Smooth muscle cell (in vitro differentiated cells): Measurements from ENCODE around the gene B9D1. TPM values are rescaled to one million over a fixed set of nuclear protein-coding genes. Genes with fewer than 3 reads are reported as not detected.

ENCODE experiments used
- DNase-seq: peaks from one replicate; lab custom pipeline; 2025; ENCODE audit not compliant: unreplicated experiment; lab: John Stamatoyannopoulos, UW
- H2AFZ ChIP-seq: fragments of 200-600 bp; sonication (generic); 2 replicates; pipeline ENCODE4 v1.6.0; 2016; ENCODE audit warnings: antibody characterized with exemption, low read depth, mild to moderate bottlenecking
- H3F3A ChIP-seq: fragments of 200-600 bp; sonication (generic); 2 replicates; pipeline ENCODE4 v1.6.0; 2017; ENCODE audit warnings: antibody characterized with exemption, low read depth
- H3K27ac ChIP-seq: fragments of 200-600 bp; sonication (generic); 2 replicates; pipeline ENCODE4 v1.5.1; 2016; ENCODE audit warnings: low read depth, mild to moderate bottlenecking
- H3K27me3 ChIP-seq: fragments of 200-600 bp; sonication (generic); 2 replicates; pipeline ENCODE4 v1.6.1; 2016; ENCODE audit warnings: low read depth, mild to moderate bottlenecking
- H3K36me3 ChIP-seq: fragments of 200-600 bp; sonication (generic); 2 replicates; pipeline ENCODE4 v1.5.1; 2016; ENCODE audit warnings: low read depth
- H3K4me1 ChIP-seq: fragments of 200-600 bp; sonication (generic); 2 replicates; pipeline ENCODE4 v1.5.1; 2016; ENCODE audit warnings: low read depth
- H3K4me2 ChIP-seq: fragments of 200-600 bp; sonication (generic); 2 replicates; pipeline ENCODE4 v1.6.0; 2016; ENCODE audit warnings: mild to moderate bottlenecking
- H3K4me3 ChIP-seq: fragments of 200-600 bp; sonication (generic); 2 replicates; pipeline ENCODE4 v1.5.1; 2016; ENCODE audit warnings: mild to moderate bottlenecking
- H3K79me2 ChIP-seq: fragments of 200-600 bp; sonication (generic); 2 replicates; pipeline ENCODE4 v1.6.0; 2016; ENCODE audit warnings: low read depth, mild to moderate bottlenecking
- H3K9ac ChIP-seq: fragments of 200-600 bp; sonication (generic); 2 replicates; pipeline ENCODE4 v1.6.0; 2016; ENCODE audit warnings: low read depth
- H3K9me3 ChIP-seq: fragments of 200-600 bp; sonication (generic); replicated peaks from 2 replicates; pipeline ENCODE4 v1.5.1; 2016; ENCODE audit warnings: low read depth
- H4K20me1 ChIP-seq: fragments of 200-600 bp; sonication (generic); 2 replicates; pipeline ENCODE4 v1.6.0; 2016; ENCODE audit warnings: low read depth
- CTCF ChIP-seq: fragments of 200-600 bp; sonication (generic); IDR thresholded peaks from 2 replicates; pipeline ENCODE4 v1.5.1; 2017; ENCODE audit warnings: borderline replicate concordance, mild to moderate bottlenecking, antibody characterized with exemption; ENCODE audit not compliant: insufficient read depth, poor library complexity, severe bottlenecking
- WGBS: methylation state at CpG from one replicate; pipeline ENCODE4 v1.1.7; 2016; ENCODE audit warnings: low lambda C conversion rate; 5-methylcytosine and 5-hydroxymethylcytosine counted together
- polyA plus RNA-seq: library from polyadenylated mRNA; unstranded; fragments of >200 nt; fragmentation: Nextera tagmentation; extraction: Ambion mirVana; gene quantifications from 2 replicates; pipeline ENCODE4 v1.2.1, GENCODE V29; 2016
- total RNA-seq: library from RNA; depleted of rRNA; stranded (reverse); fragments of >200 nt; gene quantifications from 2 replicates; pipeline ENCODE4 v1.2.3, GENCODE V29; 2014

The B9D1 gene
- total and polyA plus RNA-seq, 2 experiments from 2014 or later: 21.9 to 45.5 TPM

- Histone ChIP-seq H2AFZ (no peak overlapping the region), H3K9me3 (no peaks in the 10 kb centered on the region), H4K20me1 (no peaks in the 10 kb centered on the region), H3F3A (peaks cover 6% of the 10 kb centered on the region), H3K79me2 (no peaks in the 10 kb centered on the region), H3K27ac (peak overlapping the region; percentile 67), H3K4me2 (no peak overlapping the region), H3K36me3 (no peaks in the 10 kb centered on the region), H3K4me3 (no peak overlapping the region), H3K27me3 (no peaks in the 10 kb centered on the region), H3K4me1 (no peaks in the 10 kb centered on the region), H3K9ac (no peak overlapping the region)
- DNase-seq: no peak
- no peak for TF ChIP-seq CTCF
- 86% methylated on average over 14 of the region's 14 CpGs for WGBS
Observed at GRCh38 chr17:19327031-19327783, 35.3 kb downstream of the B9D1 start.

GRCh38 chr17:19325542-19325941 lies 37.0 kb downstream of the B9D1 start:
- H3K27me3 ChIP-seq: no peaks in the 10 kb centered on the region
- H3K36me3 ChIP-seq: no peaks in the 10 kb centered on the region
- no peak overlapping the region for H3K9ac ChIP-seq
- H3K79me2 ChIP-seq: no peaks in the 10 kb centered on the region
- H3K9me3 ChIP-seq: no peaks in the 10 kb centered on the region
- no peak overlapping the region for H3K4me3 ChIP-seq
- H4K20me1 ChIP-seq: no peaks in the 10 kb centered on the region
- peaks cover 6% of the 10 kb centered on the region for H3F3A ChIP-seq
- DNase-seq: no peak
- H3K4me1 ChIP-seq: no peaks in the 10 kb centered on the region
- TF ChIP-seq CTCF: no peak
- H3K4me2 ChIP-seq: no peak overlapping the region
- H3K27ac ChIP-seq: no peak overlapping the region
- no peak overlapping the region for H2AFZ ChIP-seq

GRCh38 chr17:19322861-19323260 lies 39.7 kb downstream of the B9D1 start:
- no peak for TF ChIP-seq CTCF
- H3K9ac ChIP-seq: no peak overlapping the region
- no peaks in the 10 kb centered on the region for H3K27me3 ChIP-seq
- DNase-seq: no peak
- no peaks in the 10 kb centered on the region for H3K9me3 ChIP-seq
- no peaks in the 10 kb centered on the region for H3K79me2 ChIP-seq
- no peak overlapping the region for H2AFZ ChIP-seq
- no peaks in the 10 kb centered on the region for H3K4me1 ChIP-seq
- no peaks in the 10 kb centered on the region for H3K36me3 ChIP-seq
- peaks cover 6% of the 10 kb centered on the region for H4K20me1 ChIP-seq
- H3F3A ChIP-seq: peaks cover 6% of the 10 kb centered on the region
- WGBS: 93% methylated on average over 1 of the region's 1 CpG
- H3K4me2 ChIP-seq: no peak overlapping the region
- H3K27ac ChIP-seq: no peak overlapping the region
- no peak overlapping the region for H3K4me3 ChIP-seq

- Histone ChIP-seq H3K36me3 (no peaks in the 10 kb centered on the region), H3K27ac (no peak overlapping the region), H3K27me3 (no peaks in the 10 kb centered on the region), H3F3A (peaks cover 6% of the 10 kb centered on the region), H3K4me3 (no peak overlapping the region), H4K20me1 (peaks cover 6% of the 10 kb centered on the region), H3K9ac (no peak overlapping the region), H3K9me3 (no peaks in the 10 kb centered on the region), H2AFZ (no peak overlapping the region), H3K4me2 (no peak overlapping the region), H3K79me2 (no peaks in the 10 kb centered on the region), H3K4me1 (peaks cover 3% of the 10 kb centered on the region)
- DNase-seq: no peak
- WGBS: 93% methylated on average over 5 of the region's 5 CpGs
- no peak for TF ChIP-seq CTCF
Observed at GRCh38 chr17:19322129-19322505, 40.4 kb downstream of the B9D1 start.
